ENCODE measurements around the gene PGBD1.

The PGBD1 gene

GRCh38 chr6:28267695-28268059, 13.7 kb upstream of the PGBD1 start:
- no peak for DNase-seq (ENCODE audit: low read depth)
- H3K4me3 ChIP-seq (ENCODE audit: low read length): peak overlapping the region; percentile 81
- TF ChIP-seq CTCF (IDR thresholded peaks at IDR 0.05; ENCODE audit: insufficient read depth, low read depth, low read length, missing control alignments): no peak

GRCh38 chr6:28269492-28269891, 11.9 kb upstream of the PGBD1 start:
- H3K4me3 ChIP-seq (ENCODE audit: low read length): no peak overlapping the region
- TF ChIP-seq CTCF (IDR thresholded peaks at IDR 0.05; ENCODE audit: insufficient read depth, low read depth, low read length, missing control alignments): no peak
- peak; percentile 86 for DNase-seq (ENCODE audit: low read depth)

- no peak for TF ChIP-seq CTCF (IDR thresholded peaks at IDR 0.05; ENCODE audit: insufficient read depth, low read depth, low read length, missing control alignments)
- DNase-seq (ENCODE audit: low read depth): no peak
- H3K4me3 ChIP-seq (ENCODE audit: low read length): no peak overlapping the region
These were observed 6.5 kb upstream of the PGBD1 start for GRCh38 chr6:28274888-28275287.

GRCh38 chr6:28277746-28278145, 3.6 kb upstream of the PGBD1 start:
- TF ChIP-seq CTCF (IDR thresholded peaks at IDR 0.05; ENCODE audit: insufficient read depth, low read depth, low read length, missing control alignments): no peak
- DNase-seq (ENCODE audit: low read depth): no peak
- no peak overlapping the region for H3K4me3 ChIP-seq (ENCODE audit: low read length)

- no peak for DNase-seq (ENCODE audit: low read depth)
- TF ChIP-seq CTCF (IDR thresholded peaks at IDR 0.05; ENCODE audit: insufficient read depth, low read depth, low read length, missing control alignments): no peak
- H3K4me3 ChIP-seq (ENCODE audit: low read length): peak overlapping the region; percentile 65
These were observed 631 bp upstream of the PGBD1 start for GRCh38 chr6:28280595-28281287.

GRCh38 chr6:28282926-28283325, 1.6 kb downstream of the PGBD1 start:
- no peak overlapping the region for H3K4me3 ChIP-seq (ENCODE audit: low read length)
- DNase-seq (ENCODE audit: low read depth): no peak
- TF ChIP-seq CTCF (IDR thresholded peaks at IDR 0.05; ENCODE audit: insufficient read depth, low read depth, low read length, missing control alignments): no peak

- no peak overlapping the region for H3K4me3 ChIP-seq (ENCODE audit: low read length)
- TF ChIP-seq CTCF (IDR thresholded peaks at IDR 0.05; ENCODE audit: insufficient read depth, low read depth, low read length, missing control alignments): no peak
- DNase-seq (ENCODE audit: low read depth): no peak
These were observed 10.2 kb downstream of the PGBD1 start for GRCh38 chr6:28291573-28291972.
